Natural killer cell (primary cell): ENCODE results near the gene KIF6. TPM values are rescaled to one million over a fixed set of nuclear protein-coding genes. Genes with fewer than 3 reads are reported as not detected.

Experiments
- ATAC-seq, 3 donors: fragments of 150-1000 bp in 2 of 3; fragments of 200-7000 bp in 1 of 3; cut with Tn5 transposase; 1 replicate in 1 of 3; 2 replicates in 2 of 3; pipeline ENCODE4 v1.10.0; 2021; ENCODE audit warnings: mild to moderate bottlenecking in 2 of 3, moderate library complexity in 2 of 3
- DNase-seq, 2 donors: peaks; one replicate each; pipeline versions ENCODE4 v3.0.0 to v3.0.0-alpha.2; 2013 to 2021; ENCODE audit warnings: mixed read lengths in 1 of 2
- H3K27ac ChIP-seq: one replicate; pipeline ENCODE4 v1.5.1; 2013; ENCODE audit warnings: mild to moderate bottlenecking, low read length
- H3K27me3 ChIP-seq: one replicate; pipeline ENCODE4 v1.6.1; 2013; ENCODE audit warnings: low read length; ENCODE audit not compliant: control insufficient read depth, insufficient read depth
- H3K36me3 ChIP-seq: one replicate; pipeline ENCODE4 v1.6.1; 2013; ENCODE audit warnings: low read length; ENCODE audit not compliant: control insufficient read depth, insufficient read depth
- H3K4me1 ChIP-seq: one replicate; pipeline ENCODE4 v1.6.1; 2013; ENCODE audit warnings: low read length; ENCODE audit not compliant: control insufficient read depth, insufficient read depth
- H3K4me3 ChIP-seq: one replicate; pipeline ENCODE4 v1.5.1; 2013; ENCODE audit warnings: low read length
- H3K9me3 ChIP-seq: one replicate; pipeline ENCODE4 v1.6.1; 2013; ENCODE audit warnings: low read length; ENCODE audit not compliant: control insufficient read depth, insufficient read depth
- H3K27ac Mint-ChIP-seq, 2 donors: one replicate each; pipeline ENCODE4 v1.8.0; 2022; ENCODE audit warnings: mild to moderate bottlenecking in 2 of 2, mixed read lengths in 2 of 2, moderate library complexity in 1 of 2
- H3K27me3 Mint-ChIP-seq, 2 donors: one replicate each; pipeline ENCODE4 v1.8.0; 2022; ENCODE audit warnings: low read depth in 2 of 2, mixed read lengths in 2 of 2
- H3K36me3 Mint-ChIP-seq: one replicate; pipeline ENCODE4 v1.8.0; 2022; ENCODE audit warnings: mixed read lengths
- H3K4me1 Mint-ChIP-seq, 2 donors: one replicate each; pipeline ENCODE4 v1.8.0; 2022; ENCODE audit warnings: mixed read lengths in 2 of 2
- H3K4me3 Mint-ChIP-seq: one replicate; pipeline ENCODE4 v1.8.0; 2022; ENCODE audit warnings: mild to moderate bottlenecking, moderate library complexity, mixed read lengths
- H3K9me3 Mint-ChIP-seq, 2 donors: one replicate each; pipeline ENCODE4 v1.8.0; 2022; ENCODE audit warnings: mixed read lengths in 2 of 2
- WGBS: methylation state at CpG from one replicate; pipeline ENCODE4 v1.1.7; 2013; ENCODE audit warnings: missing lambda C conversion rate; ENCODE audit not compliant: insufficient coverage; 5-methylcytosine and 5-hydroxymethylcytosine counted together
- intact Hi-C: fragments of 100-400 bp; cut with micrococcal nuclease; formaldehyde crosslinking; loops from one replicate; pipeline ENCODE4 v1.14.2; 2022
- total RNA-seq, 4 donors: library from RNA; stranded (reverse); fragments of 120-200 nt in 1 of 4; gene quantifications; one replicate each; pipeline versions ENCODE4 v1.2.3 to v1.2.4, GENCODE V29; 2013 to 2022
- TF ChIP-seq, protein P1 (sequence below): fragments of 200-600 bp; IDR thresholded peaks from one replicate; pipeline ENCODE4 v1.8.0; 2022; ENCODE audit warnings: antibody characterized with exemption

Gene KIF6
- total RNA-seq, 3 donors from 2014 or later (not counting 1 experiment from before 2014, with no cell fraction given) = not detected

DNA sequence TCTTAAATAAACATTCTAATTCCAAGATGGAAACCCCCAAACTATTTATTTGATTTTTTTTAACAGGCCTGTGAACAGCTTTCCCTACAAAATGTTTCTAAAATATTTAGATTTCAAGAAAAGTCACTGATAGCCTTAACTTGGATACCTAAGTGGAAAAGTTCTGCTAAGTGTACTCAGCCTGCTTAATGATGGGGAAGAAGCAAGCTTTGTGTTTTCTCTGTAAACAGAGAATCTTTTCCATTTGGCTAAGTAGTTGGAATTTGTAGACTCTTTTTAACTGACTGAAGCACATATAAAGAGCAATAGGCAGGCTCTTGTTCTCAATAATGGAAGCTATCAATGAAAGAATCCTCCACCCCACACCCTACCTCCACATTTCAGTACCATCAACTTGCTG, 108.2 kb downstream of the KIF6 start:
- H3K36me3 ChIP-seq = no peaks in the 10 kb centered on the region
- DNase-seq (no peak), ATAC-seq (no peak)
- Mint-ChIP-seq H3K9me3 (no peaks in the 10 kb centered on the region), H3K27me3 (peaks cover 0 to 16% of the 10 kb centered on the region in 2 donors), H3K4me3 (no peak overlapping the region), H3K27ac (no peak overlapping the region), H3K4me1 (no peaks in the 10 kb centered on the region), H3K36me3 (no peaks in the 10 kb centered on the region)
- H3K4me3 ChIP-seq = no peak overlapping the region
- TF ChIP-seq, protein P1, sequence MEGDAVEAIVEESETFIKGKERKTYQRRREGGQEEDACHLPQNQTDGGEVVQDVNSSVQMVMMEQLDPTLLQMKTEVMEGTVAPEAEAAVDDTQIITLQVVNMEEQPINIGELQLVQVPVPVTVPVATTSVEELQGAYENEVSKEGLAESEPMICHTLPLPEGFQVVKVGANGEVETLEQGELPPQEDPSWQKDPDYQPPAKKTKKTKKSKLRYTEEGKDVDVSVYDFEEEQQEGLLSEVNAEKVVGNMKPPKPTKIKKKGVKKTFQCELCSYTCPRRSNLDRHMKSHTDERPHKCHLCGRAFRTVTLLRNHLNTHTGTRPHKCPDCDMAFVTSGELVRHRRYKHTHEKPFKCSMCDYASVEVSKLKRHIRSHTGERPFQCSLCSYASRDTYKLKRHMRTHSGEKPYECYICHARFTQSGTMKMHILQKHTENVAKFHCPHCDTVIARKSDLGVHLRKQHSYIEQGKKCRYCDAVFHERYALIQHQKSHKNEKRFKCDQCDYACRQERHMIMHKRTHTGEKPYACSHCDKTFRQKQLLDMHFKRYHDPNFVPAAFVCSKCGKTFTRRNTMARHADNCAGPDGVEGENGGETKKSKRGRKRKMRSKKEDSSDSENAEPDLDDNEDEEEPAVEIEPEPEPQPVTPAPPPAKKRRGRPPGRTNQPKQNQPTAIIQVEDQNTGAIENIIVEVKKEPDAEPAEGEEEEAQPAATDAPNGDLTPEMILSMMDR = no peak
- no peaks in the 10 kb centered on the region for H3K27me3 ChIP-seq
- no peak overlapping the region for H3K27ac ChIP-seq
- no peaks in the 10 kb centered on the region for H3K9me3 ChIP-seq
- intact Hi-C loops = no loop called here
- no peaks in the 10 kb centered on the region for H3K4me1 ChIP-seq

DNA sequence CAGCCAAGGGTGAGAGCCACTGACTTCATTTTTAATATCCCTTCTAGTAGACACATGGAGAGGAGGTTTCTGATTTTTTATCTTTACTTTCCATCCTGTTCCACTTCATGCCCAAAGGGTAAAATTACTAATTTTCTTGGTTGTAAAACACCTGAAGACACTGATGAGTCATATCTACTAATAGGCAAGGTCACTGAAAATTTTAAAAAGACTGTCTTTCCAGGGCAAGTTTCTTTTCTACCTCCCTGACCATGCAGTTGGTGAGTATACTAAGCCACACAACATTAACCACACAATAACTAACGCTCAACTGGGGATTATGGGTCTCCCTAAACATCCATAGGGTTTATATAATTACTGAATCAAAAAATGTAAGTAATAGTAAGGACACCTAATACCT, 109.6 kb downstream of the KIF6 start:
- peaks cover 0 to 16% of the 10 kb centered on the region in 2 donors for H3K27me3 Mint-ChIP-seq
- no peak overlapping the region for H3K27ac Mint-ChIP-seq
- Histone ChIP-seq H3K4me3 (no peak overlapping the region), H3K27ac (no peak overlapping the region), H3K27me3 (no peaks in the 10 kb centered on the region), H3K36me3 (no peaks in the 10 kb centered on the region), H3K9me3 (no peaks in the 10 kb centered on the region), H3K4me1 (no peaks in the 10 kb centered on the region)
- H3K4me3 Mint-ChIP-seq = no peak overlapping the region
- no peaks in the 10 kb centered on the region for H3K4me1 Mint-ChIP-seq
- intact Hi-C loops = no loop called here
- H3K36me3 Mint-ChIP-seq = no peaks in the 10 kb centered on the region
- H3K9me3 Mint-ChIP-seq = no peaks in the 10 kb centered on the region
- no CpG with 5 or more reads among the region's 1 CpG for WGBS
- TF ChIP-seq, protein P1 = no peak
- ATAC-seq (no peak), DNase-seq (no peak)

DNA sequence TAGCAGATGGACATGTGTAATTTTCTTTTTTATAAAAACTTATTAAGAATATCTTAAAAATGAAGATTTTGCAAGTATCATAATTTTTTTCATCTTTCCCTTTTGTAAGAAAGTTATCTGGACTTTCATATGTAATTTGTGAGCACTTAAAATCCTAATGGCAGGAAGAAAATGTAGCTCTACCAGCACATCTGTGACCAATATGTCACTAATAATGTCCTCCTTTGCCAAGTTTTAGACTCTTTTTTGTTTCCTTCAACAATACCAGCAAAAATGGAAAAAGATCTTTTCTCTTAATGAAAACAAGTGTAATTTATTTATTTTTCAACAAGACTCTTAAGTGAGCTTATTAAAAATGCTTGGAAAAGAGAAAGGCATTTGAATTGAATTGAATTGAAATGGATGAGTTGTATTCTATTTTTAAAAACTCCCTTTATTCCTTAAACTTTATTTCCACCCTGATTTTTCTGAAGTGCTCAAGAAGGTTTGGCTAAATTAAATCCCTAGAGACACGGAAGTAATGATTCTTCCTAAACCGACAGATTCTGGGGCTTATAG, 110.7 kb downstream of the KIF6 start:
- Mint-ChIP-seq H3K27ac (no peak overlapping the region), H3K4me3 (no peak overlapping the region), H3K36me3 (no peaks in the 10 kb centered on the region), H3K27me3 (peaks cover 0 to 16% of the 10 kb centered on the region in 2 donors), H3K4me1 (no peaks in the 10 kb centered on the region), H3K9me3 (no peaks in the 10 kb centered on the region)
- intact Hi-C loops = no loop called here
- H3K27ac ChIP-seq = no peak overlapping the region
- peaks cover 2% of the 10 kb centered on the region for H3K27me3 ChIP-seq
- ATAC-seq (no peak), DNase-seq (no peak)
- H3K36me3 ChIP-seq = no peaks in the 10 kb centered on the region
- TF ChIP-seq, protein P1 = no peak
- no peaks in the 10 kb centered on the region for H3K4me1 ChIP-seq
- WGBS = 100% methylated on average over 2 of the region's 2 CpGs
- H3K4me3 ChIP-seq = no peak overlapping the region
- H3K9me3 ChIP-seq = no peaks in the 10 kb centered on the region

DNA sequence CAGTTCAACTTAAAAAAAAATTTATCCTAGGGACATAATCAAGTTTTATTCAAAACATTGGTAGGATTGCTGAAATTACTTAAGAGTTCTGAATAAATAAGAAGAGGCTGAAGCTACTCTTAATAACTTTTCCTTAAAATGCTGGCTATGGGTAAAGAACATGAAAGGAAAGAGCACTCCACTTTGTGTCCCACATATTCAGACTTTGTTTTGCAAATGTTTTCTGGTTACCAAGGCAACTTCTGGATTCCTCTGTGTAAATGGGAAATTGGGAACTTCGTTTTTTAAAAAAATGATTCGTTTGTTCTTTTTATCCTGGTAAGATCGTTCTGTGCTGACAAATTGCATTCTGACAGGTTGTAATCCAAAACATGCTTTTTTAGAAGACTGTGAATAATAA, 115.0 kb downstream of the KIF6 start:
- no peaks in the 10 kb centered on the region for H3K4me1 ChIP-seq
- H3K4me3 ChIP-seq = no peak overlapping the region
- no peaks in the 10 kb centered on the region for H3K4me1 Mint-ChIP-seq
- H3K27me3 Mint-ChIP-seq = peaks cover 4 to 17% of the 10 kb centered on the region in 2 donors
- intact Hi-C loops = no loop called here
- TF ChIP-seq, protein P1 = no peak
- no peak for DNase-seq
- 45% methylated on average over 3 of the region's 3 CpGs for WGBS
- no peak for ATAC-seq
- no peak overlapping the region for H3K27ac ChIP-seq
- H3K9me3 ChIP-seq = no peaks in the 10 kb centered on the region
- H3K36me3 Mint-ChIP-seq = no peaks in the 10 kb centered on the region
- H3K4me3 Mint-ChIP-seq = no peak overlapping the region
- no peak overlapping the region for H3K27ac Mint-ChIP-seq
- no peaks in the 10 kb centered on the region for H3K9me3 Mint-ChIP-seq
- H3K36me3 ChIP-seq = no peaks in the 10 kb centered on the region
- peaks cover 2% of the 10 kb centered on the region for H3K27me3 ChIP-seq
